AG20443 (cell line): ENCODE results near the gene M1AP.
"Not testable (repeated sequence)": the region's sequence is repeated elsewhere in the genome, so short reads cannot be mapped to it uniquely, and the experiment has no call there.

Source experiments
- DNase-seq: peaks from one replicate; pipeline ENCODE4 v3.0.0; 2012; ENCODE audit warnings: low spot score, mixed read lengths

M1AP gene

DNA sequence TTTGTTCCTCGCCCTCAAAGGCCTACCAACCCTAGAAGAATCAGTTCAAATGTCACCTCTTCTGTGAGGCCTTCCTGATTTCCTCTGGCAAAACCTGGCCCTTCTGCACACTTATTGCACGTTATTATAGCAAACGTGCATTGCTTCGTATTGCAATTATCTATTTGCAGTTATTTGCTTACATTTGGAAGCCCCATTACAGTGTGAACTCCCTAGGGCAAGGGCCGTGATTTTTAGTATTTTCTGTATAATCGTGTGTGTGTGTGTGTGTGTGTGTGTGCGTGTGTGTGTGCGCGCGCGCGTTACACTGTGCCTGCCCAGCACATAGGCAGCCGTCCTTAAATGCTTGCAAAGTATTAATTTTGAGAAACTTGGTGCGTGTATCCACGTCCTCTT, 5.5 kb upstream of the M1AP start:
- no peak for DNase-seq

DNA sequence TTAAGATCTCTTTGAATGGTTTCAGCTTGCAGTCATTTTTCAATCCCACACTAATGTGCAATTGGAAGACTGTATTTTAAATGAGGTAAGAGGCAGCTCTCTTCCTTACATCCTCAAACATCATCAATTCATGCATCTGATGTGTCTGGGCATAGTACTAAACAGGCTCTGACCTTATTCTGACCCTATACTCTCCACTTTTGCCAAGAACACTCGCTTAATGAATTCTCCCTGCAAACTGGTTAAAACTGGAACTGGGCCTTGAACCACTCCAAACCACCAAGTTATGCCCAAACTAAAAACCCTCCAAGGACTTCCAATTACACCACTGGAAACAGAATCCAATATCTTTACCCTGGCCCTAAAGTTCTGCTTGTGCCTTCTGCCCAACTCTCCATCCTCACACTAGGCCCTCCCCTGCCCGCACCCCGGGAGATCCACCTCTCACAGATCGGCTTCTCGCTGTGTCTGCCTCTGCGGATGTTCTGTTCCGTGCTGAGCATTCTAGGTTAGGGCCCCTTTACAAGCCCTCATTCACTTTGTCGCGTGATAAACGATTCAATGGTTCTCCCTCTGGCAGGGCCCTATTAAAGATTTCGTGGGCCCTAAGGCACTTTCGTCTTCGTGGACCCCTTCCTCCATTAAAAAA, 1.2 kb downstream of the M1AP start:
- DNase-seq: no peak

DNA sequence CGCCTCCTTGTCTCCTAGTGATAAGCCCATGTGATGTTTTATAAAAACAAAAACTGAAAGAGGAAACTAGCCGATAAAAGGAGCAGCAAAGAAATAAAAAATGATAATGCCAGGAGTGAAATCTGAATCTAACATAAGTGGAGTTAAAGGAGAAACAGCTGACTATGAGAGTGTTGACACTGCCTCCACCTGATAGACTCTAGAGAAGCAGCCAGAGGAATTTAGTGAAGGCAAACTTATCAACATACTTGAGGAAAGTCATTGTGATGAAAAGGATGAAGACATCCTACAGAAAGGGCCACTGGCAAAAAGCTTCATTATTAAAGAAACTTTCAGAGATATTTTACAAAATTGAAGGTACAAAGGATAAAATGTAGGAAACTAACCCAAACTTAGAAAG, 1.9 kb downstream of the M1AP start:
- DNase-seq: no peak

DNA sequence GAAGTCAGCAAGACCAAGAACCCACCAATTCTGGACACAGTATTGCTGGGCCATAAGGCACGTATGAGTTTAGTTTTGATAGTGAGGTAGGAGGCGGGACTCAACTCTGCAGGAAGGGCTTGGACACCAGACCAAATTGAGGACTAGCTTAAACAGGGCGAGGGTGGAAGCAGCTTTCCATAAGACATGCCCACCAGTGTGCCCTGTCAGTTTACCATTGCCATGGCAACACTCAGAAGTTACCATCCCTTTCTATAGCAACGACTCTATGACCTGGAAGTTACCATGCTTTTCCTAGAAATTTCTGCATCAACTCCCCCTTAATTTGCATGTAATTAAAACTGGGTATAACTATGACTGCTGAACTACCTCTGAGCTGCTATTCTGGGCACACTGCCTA, 2.8 kb downstream of the M1AP start:
- DNase-seq: no peak

DNA sequence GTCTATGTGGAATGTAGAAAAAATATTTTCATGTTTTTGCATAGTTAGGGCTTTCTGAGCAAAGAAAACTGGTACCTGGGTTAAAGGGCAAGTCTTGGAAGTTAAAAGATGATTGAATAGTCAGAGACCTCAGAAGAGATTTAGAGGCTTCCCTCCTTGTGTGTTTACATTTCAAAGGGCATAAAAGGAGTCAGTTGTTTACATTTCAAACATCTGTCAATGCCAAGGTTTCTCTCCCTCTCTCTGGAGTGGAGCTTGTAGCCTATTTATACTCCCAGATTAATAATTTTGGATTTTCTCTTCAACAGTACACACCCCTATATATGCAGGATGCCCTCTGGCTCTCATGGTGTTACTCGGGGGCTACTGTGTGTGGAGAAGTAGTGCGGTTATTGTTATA, 8.6 kb downstream of the M1AP start:
- no peak for DNase-seq

DNA sequence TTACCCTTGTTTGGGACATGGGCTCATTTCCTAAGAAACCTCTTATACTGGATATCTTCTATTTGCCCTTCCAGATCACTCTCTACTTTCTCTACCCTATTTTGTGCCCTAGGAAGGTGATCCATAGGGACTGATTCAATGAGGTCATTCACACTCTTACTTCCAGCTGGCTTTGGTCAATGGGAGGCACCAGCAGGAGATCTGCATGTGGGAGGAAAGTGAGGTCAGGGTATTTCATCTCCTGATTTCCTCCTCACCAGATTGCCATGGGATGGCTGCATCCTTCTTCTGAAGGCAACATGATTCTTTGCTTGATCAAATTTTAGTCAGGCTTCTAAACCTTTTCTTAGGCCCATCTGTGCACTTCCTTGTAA, 15.2 kb downstream of the M1AP start:
- no peak for DNase-seq

DNA sequence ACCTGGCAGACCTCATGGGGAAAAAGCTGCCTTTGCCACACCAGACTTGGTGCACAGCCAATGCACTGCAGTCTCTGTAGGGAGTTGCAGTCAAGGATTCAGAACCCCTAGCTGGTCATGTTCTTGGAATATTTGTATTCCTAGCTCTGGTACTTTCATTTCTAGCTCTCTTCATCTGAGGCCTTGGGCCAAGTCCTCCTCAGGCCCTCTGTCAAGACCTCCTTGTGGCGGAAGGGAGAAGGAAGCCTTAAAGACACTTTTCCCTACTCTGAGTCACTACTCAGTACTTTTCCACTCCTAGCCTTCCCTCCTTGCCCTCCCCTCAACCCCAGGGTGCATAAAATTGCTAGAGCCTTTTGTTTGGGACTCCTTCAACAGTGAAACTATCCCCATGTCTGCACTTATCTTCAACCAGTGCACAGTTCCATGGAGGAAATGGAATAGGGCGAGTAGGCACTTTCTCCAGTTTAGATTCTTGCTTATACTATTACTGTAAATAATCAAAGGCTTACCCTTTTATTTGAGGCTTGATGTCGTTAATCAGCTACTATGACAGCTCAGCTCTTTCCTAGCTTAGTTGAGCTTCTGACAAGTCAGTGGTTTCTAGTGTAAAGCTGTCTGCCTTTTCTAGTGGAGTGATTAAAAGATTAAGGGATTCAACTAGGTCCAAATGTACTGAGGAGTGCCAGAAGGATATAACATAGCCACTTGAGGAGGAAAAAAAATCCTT, 15.8 kb downstream of the M1AP start:
- DNase-seq: peak; percentile 20

DNA sequence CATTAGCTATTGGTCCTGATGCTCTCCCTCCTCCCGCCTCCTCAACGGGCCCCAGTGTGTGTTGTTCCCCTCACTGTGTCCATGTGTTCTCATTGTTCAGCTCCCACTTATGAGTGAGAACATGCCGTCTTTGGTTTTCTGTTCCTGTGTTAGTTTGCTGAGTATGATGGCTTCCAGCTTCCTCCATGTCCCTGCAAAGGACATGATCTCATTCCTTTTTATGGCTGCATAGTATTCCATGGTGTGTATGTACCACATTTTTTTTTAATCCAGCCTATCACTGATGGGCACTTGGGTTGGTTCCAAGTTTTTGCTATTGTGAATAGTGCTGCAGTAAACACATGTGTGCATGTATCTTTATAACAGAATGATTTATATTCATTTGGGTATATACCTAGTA, 17.7 kb downstream of the M1AP start:
- DNase-seq: not testable (repeated sequence)

DNA sequence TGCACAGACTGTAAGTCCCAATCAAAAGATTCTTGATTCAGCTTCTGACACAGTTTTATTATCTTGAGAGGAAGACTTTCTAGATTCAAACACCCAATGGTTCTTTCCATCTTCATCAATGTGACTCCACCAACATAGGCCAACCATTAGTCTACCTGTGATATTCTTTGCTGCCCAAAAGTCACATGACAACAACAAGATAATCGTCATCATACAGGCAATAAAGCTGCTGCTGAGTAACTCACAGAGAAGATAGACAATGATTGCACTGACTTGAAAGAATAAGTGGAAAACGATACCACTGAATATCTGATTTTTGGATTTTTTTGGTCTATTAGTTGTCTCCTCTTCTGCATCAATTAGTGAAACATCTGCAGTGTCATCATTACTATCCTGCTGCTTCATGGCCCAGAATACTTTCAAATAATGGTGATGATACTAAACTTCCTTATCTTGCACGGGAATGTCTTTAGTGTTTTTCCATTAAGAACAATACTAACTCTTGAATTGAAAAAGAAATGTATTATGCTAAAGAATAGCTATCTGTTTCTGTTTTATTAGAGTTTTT, 19.5 kb downstream of the M1AP start:
- DNase-seq: no peak

DNA sequence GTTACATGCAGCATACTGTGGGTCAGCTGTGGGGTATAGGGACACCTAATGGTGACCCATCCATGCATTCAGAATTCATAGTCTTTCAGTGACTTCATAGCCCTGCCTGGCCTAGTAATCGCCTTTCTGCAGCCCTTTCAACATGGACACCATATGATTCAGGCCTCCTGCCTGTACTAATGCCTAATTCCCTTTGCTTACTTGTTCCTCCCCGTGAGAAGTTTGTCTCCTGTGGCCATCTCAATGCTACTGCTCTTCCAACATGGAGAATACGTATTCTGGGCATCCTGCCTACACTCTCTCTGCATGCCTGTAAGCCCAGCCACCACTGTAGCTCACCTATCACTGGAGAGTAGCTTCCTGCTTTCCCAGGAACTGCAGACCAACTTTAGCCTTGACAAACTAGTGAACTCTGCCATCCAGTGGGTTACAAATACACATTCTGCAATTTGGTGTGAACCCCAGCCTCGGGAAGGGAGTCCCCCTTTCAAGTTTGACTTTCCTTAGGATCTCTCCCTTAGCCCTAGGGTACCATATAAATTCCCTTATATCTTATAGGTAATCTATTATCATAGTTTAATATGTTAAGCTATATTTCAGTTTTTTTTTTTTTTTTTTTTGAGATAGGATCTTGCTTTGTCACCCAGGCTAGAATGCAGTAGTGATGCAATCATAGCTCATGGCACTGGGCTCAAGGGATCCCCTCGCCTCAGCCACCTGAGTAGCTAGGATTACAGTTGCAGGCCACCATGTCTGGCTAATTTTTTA, 22.3 kb downstream of the M1AP start:
- DNase-seq: no peak

DNA sequence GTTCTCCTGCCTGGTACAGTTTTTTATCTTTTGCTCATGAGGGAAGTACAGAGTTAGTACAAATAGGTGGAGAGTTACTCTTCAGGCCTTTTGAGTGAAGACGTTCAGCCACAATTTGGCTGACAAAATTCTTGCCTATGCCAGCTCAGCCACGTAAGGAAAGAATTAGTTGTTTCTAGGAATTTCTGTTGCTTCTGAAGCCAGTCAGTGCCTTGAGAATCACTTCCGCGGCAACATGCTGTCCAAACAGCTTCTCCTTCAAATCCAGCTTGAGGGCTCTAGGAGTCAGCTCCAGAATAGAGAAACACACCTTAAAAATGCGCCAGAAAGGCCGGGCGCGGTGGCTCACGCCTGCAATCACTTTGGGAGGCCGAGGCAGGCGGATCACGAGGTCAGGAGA, 27.5 kb downstream of the M1AP start:
- DNase-seq: no peak

DNA sequence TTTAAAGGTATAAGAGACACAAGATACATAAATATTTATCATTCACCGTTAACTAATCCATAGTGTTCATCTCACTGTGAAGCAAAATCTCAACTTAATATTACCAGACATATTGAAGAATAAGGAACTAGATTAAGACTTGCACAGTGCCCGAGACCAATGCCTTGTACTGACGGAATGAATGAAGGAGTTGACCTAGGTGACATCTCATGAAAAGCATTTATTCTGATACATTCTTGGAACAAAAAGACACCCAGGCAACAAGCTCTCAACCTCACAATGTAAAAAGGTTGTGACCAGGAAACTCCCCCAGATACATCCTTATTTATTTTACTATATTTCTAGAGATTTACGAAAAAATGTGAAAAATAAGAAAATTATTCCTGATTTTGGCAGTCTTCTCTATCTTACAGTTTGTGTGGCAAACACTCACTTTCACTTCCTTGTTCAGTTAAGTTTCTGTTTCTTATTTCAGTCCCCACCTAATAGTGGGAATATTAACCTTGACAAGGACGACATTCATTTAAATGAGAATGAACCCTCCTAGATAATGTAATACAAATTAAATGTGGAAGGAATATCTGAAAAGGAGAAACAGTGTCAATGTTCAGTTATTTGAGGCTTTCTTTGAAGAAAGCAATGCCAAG, 28.4 kb downstream of the M1AP start:
- no peak for DNase-seq

DNA sequence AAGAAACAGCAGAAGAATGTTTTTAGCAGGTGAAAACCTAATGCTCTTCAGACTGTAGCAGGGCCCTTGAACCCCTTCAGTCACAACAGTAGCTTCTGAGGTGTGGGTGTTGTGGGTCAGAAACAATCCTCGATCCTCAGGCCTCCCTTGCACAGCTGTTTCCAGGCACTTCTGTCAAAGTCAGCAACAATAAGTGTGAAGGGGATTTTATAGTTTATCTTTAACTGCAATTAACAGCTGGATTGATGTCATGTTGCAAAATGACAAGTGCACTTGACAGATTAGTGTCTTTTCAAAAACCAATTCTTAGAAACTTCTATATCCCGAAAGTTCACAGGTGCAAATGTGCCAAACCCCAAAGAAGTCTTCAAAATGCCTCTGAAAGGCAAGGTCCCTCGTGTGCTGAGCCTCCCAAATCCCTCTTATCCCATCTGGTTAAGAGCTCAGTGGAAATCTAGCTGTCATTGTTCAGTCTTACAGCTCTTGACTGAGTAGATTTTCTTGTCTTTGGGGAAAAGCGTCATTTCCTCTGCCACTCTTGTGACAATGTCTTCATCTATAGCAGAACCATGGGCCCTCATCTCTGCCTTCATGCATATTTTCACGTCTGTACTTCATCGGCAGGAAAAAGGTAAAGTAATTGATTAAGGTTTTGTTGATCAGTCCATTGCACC, 29.6 kb downstream of the M1AP start:
- DNase-seq: no peak

DNA sequence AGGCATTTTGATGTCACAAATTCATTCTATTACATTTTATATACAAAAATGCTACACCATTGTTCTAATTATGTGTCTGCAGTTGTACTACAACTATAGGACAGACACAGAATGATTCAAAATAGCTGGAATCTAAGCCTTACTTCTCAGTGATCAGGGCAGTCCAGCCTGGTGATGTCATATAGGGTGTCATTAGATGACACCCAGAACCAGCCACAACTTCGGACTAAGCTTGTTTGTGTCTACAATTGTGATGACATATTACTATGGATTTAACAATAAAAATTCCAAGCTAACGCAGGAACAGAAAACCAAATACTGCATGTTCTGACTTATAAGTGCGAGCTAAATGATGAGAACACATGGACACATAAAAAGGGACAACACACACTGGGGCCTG, 31.0 kb downstream of the M1AP start:
- no peak for DNase-seq

DNA sequence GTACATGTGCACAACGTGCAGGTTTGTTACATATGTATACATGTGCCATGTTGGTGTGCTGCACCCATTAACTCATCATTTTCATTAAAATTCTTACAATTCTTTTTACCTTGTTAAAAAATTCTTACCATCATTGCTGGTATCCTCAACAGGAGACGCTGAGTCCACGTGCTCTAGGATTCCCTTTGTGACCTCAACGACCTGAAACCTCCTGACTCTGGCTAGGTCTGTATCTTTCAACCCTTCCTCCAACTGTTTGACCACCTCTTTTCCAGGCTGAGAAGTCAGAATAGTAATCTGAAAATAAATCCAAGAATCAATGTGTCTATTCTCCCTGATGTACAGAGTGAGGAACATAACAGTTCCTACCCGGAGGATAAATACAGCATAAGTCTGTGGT, 41.2 kb downstream of the M1AP start:
- DNase-seq: no peak

DNA sequence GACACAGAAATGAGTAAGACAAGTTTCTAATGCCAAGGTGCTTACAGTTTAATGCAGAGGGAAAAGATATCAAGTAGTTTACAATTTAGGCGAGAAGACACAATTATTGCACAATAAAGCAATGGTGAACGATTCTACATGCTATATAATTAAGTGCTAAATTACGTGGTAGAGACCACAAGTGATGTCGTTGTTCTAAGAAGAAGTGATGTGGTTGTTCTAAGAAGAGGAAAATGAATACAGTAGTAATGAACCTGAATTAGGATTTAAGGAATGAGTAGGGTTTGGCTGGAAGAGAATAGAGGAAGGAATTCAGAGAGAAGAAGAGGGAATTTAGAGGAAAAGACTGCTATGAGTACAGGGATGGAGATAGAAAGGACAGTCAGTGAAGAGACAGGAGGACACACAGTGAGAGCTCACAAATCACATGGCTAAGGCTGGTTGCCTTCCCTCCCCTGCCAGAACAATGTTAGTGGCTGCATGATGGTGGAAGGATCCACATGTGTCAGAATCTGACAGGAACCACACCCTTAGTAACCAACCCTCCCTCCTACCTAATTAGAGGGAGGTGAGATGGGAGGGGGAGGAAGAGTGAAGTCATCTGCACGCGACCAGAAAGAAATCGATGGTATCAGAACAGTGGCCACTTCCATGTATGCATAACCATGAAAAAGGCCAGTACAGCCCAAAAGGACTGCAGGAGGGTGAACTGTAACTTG, 44.7 kb downstream of the M1AP start:
- DNase-seq: no peak

DNA sequence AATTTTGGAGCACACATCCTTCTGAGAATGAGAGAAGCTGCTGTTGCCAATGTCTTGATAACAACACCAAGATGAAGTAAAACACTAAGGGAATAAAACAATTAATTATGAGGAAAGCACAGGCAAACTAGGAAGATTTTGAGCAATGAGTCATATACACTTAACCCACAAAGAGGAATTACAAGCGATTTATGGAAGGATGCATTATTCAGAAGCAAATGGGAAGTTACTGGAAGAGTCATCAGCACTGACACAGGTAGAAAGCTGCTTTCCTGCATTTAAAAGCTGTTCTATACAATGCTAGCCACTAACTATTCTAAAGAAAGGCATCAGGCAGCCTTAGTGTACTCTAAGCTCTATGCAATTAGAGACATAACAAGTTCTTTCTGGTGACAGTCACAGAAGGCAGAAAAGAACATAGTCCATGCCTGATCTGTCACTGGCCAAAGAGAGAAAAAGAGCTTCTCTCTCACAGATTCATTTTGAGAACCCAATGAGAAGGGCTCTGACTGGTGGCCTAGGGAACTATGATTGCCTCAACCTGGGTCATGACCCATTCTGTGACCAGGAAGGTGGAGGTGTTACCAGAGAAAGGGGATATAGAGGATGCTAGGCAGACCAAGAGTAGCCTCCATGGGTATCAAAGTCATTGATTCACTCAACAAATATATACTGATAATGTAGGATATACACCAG, 45.4 kb downstream of the M1AP start:
- peak; percentile 43 for DNase-seq

DNA sequence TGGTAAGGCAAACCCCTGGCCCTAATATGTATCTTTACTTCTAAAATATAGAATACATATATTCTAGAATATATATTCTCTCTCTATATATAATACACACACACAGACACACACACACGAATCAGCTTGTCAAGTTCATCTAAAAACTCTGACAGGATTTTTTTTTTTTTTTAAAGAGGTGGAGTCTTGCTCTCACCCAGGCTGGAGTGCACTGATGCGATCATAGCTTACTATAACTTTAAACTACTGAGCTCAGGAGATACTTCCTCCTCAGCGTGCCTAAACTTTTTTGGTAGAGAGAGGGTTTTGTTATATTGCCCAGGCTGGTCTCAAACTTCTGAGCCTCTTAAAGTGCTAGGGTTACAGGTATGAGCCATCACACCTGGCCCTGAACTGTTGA, 48.5 kb downstream of the M1AP start:
- DNase-seq: no peak

DNA sequence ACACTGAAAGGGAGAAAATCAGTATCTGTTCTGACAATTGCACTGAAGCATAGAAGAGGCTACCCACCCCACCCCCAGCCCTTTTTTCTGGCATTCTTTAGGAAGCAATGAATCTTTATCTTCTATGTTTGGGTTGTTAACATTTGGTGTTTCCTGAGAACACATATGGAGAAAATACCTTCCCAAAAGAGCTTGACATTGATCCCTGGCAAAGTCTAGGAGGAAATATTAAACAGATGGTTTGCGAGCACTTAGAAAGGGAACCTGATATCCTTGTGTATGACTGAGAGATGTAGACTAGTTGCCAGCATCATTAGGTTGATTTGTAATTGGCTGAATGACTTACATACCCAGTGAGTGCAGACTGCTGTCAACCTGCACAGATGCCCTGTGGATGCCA, 50.7 kb downstream of the M1AP start:
- no peak for DNase-seq

DNA sequence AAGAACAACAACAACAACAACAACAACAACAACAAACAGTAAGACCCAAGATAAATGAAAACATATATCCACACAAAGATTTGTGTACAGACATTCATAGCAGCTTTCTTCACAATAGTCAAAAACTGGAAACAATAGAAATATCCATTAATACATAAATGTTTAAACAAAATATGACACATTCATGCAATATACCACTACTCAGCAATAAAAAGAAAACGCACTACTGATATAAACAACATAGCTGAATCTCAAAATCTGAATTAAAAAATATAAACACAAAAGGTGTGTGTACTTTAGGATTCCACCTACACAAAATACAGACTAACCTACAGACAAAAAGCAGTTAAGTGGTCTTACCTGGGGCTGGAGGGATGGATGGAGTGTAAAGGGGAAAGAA, 51.5 kb downstream of the M1AP start:
- DNase-seq: no peak
